Aorta (tissue), 5 donors: ENCODE data around the gene FMNL3. TPM values are rescaled to one million over a fixed set of nuclear protein-coding genes. Genes with fewer than 3 reads are reported as not detected.

Experiments used
- ATAC-seq: fragments of 200-7000 bp; cut with Tn5 transposase; one replicate; pipeline ENCODE4 v1.9.1; 2022; ENCODE audit warnings: moderate library complexity; ENCODE audit not compliant: low FRiP score
- DNase-seq, 2 donors: peaks; one replicate each; pipeline ENCODE4 v3.0.0-alpha.2; 2020
- H3K27ac ChIP-seq, 2 donors: one replicate each; pipeline ENCODE4 v1.5.1; 2013; ENCODE audit warnings: low read length in 2 of 2, mild to moderate bottlenecking in 2 of 2, moderate library complexity in 2 of 2, control low read depth in 1 of 2, inconsistent platforms in 1 of 2, low read depth in 1 of 2
- H3K27me3 ChIP-seq, 2 donors: one replicate each; pipeline ENCODE4 v1.6.1; 2013; ENCODE audit warnings: control low read depth in 1 of 2, low read length in 1 of 2, mild to moderate bottlenecking in 1 of 2, moderate library complexity in 1 of 2; ENCODE audit not compliant: insufficient read depth in 2 of 2, control insufficient read depth in 1 of 2
- H3K36me3 ChIP-seq, 2 donors: one replicate each; pipeline ENCODE4 v1.6.1; 2013; ENCODE audit warnings: control low read depth in 1 of 2, low read length in 1 of 2, mild to moderate bottlenecking in 1 of 2; ENCODE audit not compliant: insufficient read depth in 2 of 2, control insufficient read depth in 1 of 2
- H3K4me1 ChIP-seq, 2 donors: one replicate each; pipeline ENCODE4 v1.6.1; 2013; ENCODE audit warnings: low read length in 2 of 2, control low read depth in 1 of 2, mild to moderate bottlenecking in 1 of 2, moderate library complexity in 1 of 2; ENCODE audit not compliant: insufficient read depth in 2 of 2, control insufficient read depth in 1 of 2
- H3K4me3 ChIP-seq, 2 donors: one replicate each; pipeline ENCODE4 v1.5.1; 2013; ENCODE audit warnings: low read length in 2 of 2, control low read depth in 1 of 2, mild to moderate bottlenecking in 1 of 2
- H3K9me3 ChIP-seq: one replicate; pipeline ENCODE4 v1.6.1; 2013; ENCODE audit warnings: mild to moderate bottlenecking, low read length; ENCODE audit not compliant: control insufficient read depth
- WGBS, 2 donors: extraction: QIAGEN DNeasy Blood & Tissue Kit; methylation state at CpG; one replicate each; pipeline ENCODE4 v1.1.7; 2013; 5-methylcytosine and 5-hydroxymethylcytosine counted together
- intact Hi-C, 2 donors: fragments of 100-400 bp; cut with DNase I; formaldehyde crosslinking; loops; one replicate each; pipeline versions ENCODE4 v1.14.2 to v1.15.0; 2022
- polyA plus RNA-seq, 2 donors: library from polyadenylated mRNA; stranded (reverse); fragments of 200-250 nt; gene quantifications; one replicate each; pipeline ENCODE4 v1.2.3, GENCODE V29; 2013
- total RNA-seq, 2 donors: library from RNA; stranded (reverse); fragmentation: NEBNext Ultra II Directional; extraction: Animal tissue kit (Norgen Biotek cat#: 25700); gene quantifications; one replicate each; pipeline ENCODE4 v1.2.1, GENCODE V29; 2021
- donor health status: healthy with polysubstance abuse.
- donor health status: Bipolar disorder and iron deficiency.
- donor health status: DM: no; HTN: no; CAD: no.
- donor health status: DM: no; HTN: no; CAD: no.
- donor health status: DM: yes; HTN: yes; CAD: no.

FMNL3 gene
- total and polyA plus RNA-seq, 4 donors, result 6.5 to 53.9 (median 20.9) TPM

- H3K27me3 ChIP-seq, result no peaks in the 10 kb centered on the region
- H3K4me3 ChIP-seq, result no peak overlapping the region
- 65 to 67% methylated on average over 3 of the region's 3 CpGs for WGBS, 2 donors
- ATAC-seq (no peak), DNase-seq (no peak)
- H3K4me1 ChIP-seq, result no peaks in the 10 kb centered on the region
- H3K36me3 ChIP-seq, result no peaks in the 10 kb centered on the region
- no peaks in the 10 kb centered on the region for H3K9me3 ChIP-seq
- H3K27ac ChIP-seq, result no peak overlapping the region
- intact Hi-C loops, result no loop called here
Measured at GRCh38 chr12:49627752-49628360, 79.3 kb downstream of the FMNL3 start.

DNA sequence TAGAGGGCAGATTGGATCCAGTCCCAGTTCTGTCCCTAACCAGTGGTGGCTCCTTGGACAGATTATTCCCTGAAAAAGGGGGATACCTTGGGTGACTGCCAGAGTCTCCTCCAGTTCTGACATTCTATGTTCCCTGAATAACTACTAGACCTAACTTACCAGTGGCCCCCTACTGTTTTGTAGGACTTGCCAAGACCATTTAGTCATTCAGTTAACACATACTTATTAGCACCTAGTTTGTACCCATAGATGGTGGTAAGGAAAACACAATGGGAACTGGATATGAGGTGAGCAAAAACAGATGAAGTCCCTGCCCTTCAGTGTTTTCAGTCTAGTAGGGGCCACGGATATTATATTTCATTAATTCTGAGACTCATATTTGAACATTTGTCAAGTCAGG is 80.4 kb downstream of the FMNL3 start:
- Histone ChIP-seq H3K4me1 (no peaks in the 10 kb centered on the region), H3K27ac (no peak overlapping the region), H3K4me3 (no peak overlapping the region), H3K36me3 (no peaks in the 10 kb centered on the region), H3K9me3 (no peaks in the 10 kb centered on the region), H3K27me3 (no peaks in the 10 kb centered on the region)
- ATAC-seq (no peak), DNase-seq (no peak)
- intact Hi-C loops, result no loop called here
- 86 to 90% methylated on average over 1 of the region's 1 CpG for WGBS, 2 donors

DNA sequence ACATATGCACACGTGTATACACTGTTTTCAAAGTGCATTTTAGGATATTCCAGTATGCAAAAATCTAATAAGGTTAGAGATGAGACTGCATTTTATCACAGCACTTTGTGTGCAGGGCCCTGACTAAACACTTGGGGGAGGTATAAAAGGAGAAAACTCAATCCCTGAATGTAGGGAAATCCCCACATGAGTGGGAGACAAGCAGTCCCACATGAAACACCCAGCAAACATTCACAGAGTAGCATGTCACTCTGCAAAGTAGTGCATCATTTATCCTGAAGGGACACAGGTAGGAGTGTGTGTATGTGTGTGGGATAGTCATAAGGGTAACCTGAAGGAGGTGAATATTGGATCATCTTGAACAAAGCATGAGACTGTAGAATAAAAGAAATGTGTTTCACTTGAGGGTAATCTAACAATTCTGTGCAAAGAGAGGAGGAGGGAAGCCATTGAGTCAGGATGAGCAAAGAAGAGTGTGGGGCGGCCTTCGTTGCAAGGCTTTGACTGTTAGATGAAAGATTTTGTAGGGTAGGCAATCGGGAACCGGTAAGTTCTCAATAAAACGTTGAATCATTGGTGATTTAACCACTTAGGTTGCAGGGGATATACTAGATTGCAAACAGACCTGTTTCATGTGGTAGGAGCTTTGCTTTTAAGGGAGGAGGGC is 80.9 kb downstream of the FMNL3 start:
- DNase-seq, result no peak
- Histone ChIP-seq H3K4me1 (no peaks in the 10 kb centered on the region), H3K27me3 (no peaks in the 10 kb centered on the region), H3K27ac (no peak overlapping the region), H3K4me3 (no peak overlapping the region), H3K36me3 (no peaks in the 10 kb centered on the region), H3K9me3 (no peaks in the 10 kb centered on the region)
- WGBS, 2 donors, result 83 to 85% methylated on average over 6 of the region's 6 CpGs
- no peak for ATAC-seq
- intact Hi-C loops, result no loop called here

DNA sequence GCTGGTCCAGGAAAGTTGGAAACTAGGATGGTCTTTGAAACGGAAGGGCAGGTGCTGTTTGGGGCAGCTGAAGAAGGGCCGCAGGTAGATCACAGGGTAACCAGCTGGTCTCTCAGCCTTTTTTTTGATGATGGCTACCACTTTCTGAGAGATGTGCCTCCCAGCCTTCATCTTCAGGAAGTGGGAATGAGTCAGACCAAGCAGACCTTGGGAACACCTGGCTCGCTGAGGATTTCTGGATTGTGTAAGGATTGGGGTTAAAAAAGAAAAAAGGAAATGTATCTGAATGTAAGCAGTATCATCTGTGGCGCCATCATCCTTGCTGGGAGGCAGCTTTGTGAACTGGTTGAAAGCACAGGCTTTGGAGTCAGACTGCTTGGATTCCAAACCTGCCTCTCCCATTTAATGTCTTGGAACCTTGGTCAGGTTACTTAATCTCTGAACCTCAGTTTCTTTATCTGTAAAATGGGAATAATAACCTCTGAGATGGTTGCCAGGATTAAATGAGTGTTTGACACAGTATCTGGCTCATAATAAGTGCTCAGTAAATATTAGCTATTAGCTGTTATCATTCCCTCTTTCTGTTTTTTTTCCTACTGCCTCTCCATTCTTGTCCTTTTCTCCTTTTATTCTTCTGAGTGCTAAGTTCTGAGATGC is 82.2 kb downstream of the FMNL3 start:
- H3K9me3 ChIP-seq, result no peaks in the 10 kb centered on the region
- no peaks in the 10 kb centered on the region for H3K4me1 ChIP-seq
- peak overlapping the region in 1 of 2 donors; percentile 46 for H3K27ac ChIP-seq
- H3K4me3 ChIP-seq, result no peak overlapping the region
- intact Hi-C loops, result no loop called here
- H3K36me3 ChIP-seq, result no peaks in the 10 kb centered on the region
- H3K27me3 ChIP-seq, result no peaks in the 10 kb centered on the region
- 67 to 76% methylated on average over 4 of the region's 4 CpGs for WGBS, 2 donors
- no peak for DNase-seq
- no peak for ATAC-seq

GRCh38 chr12:49623142-49623904 is 83.9 kb downstream of the FMNL3 start, which contains the start of gene PRPF40B:
Gene PRPF40B (plus strand): TSS chr12:49623561. CDS start chr12:49623591, 30 bp downstream.
- no peaks in the 10 kb centered on the region for H3K9me3 ChIP-seq
- H3K4me1 ChIP-seq, result no peaks in the 10 kb centered on the region
- DNase-seq, result peak; percentile 90 to 95
- peak; percentile 93 for ATAC-seq
- H3K27ac ChIP-seq, result peak within 1 kb of the TSS in 1 of 2 donors; percentile 82
- H3K4me3 ChIP-seq, result peak within 1 kb of the TSS; percentile 45 to 75
- 0 to 1% methylated on average over 28 to 76 of the region's 76 CpGs for WGBS, 2 donors
- H3K27me3 ChIP-seq, result no peaks in the 10 kb centered on the region
- no peaks in the 10 kb centered on the region for H3K36me3 ChIP-seq
- intact Hi-C loops, result no loop called here

DNA sequence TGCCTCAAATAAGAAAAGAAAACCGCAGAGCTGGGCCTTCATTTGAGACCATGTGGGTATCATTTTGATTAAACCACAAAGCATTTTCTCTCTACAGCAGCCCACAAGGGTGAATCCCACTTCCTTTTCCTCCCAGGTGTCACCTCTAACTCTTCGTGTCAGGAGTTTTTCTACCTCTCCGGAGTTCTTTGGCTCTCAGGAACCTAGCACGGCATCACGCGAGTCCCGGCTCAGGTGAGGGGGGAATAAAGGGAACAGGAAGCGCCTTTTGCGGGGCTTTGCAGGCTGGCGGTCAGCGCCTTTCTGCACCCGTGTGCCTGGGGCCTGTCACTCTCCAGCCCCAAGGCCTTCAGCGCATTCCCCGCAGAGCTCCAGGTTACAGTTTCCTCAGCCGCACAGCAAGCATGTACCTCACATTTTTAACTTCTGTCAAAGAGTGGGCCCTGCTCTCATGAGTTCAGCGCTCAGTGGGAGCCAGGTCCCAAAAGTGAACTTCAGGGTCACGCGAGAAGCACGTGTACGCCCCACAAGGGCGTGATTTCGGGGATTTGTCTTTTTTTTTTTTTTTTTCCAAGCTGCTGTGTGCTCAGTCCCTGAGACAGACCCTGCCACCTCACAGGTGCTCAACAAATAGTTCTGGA is 84.6 kb downstream of the FMNL3 start:
- WGBS, 2 donors, result 1% methylated on average over 22 of the region's 22 CpGs
- DNase-seq, result no peak
- intact Hi-C loops, result no loop called here

DNA sequence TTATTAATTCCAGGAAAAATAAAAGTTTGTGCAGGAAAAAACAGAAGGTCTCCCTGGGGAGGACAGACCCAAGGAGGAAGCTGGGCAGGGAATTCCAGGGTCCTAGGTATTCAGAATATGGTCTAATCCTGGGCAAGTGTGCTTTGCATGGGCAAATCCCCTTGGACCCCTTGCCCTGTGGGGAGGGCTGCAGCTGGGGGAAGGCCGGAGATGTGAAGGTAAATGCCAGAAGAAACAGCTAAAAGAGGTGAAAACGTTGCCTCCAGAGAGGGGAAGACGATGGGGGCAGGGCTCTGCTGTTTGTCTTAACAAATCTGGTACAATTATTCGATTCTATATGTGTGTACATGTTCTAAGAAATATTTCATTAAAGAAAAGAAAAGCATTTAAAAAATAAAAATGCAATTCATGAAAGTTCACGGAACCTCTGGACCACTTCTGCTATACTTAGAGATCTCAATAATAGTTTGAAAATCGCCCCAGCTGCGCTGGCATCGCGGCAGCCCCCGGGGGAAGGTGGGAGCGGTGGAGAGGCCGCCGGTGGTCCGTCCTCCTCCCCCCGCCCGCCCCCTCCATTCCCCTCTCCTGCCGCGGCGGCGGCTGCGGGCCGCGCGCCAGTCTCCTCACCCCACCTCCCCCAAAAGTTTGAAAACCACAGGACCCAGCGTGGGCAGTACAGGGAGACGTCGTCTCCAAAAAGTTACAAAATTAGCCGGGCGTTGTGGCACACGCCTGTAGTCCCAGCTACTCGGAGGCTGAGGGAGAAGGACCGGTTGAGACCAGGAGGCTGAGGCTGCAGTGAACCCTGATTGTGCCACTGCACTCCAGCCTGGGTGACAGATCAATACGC is 85.3 kb downstream of the FMNL3 start:
- peak overlapping the region; percentile 45 to 75 for H3K4me3 ChIP-seq
- intact Hi-C loops, result no loop called here
- ATAC-seq (peak; percentile 21), DNase-seq (no peak)
- H3K27me3 ChIP-seq, result no peaks in the 10 kb centered on the region
- no peaks in the 10 kb centered on the region for H3K36me3 ChIP-seq
- H3K9me3 ChIP-seq, result no peaks in the 10 kb centered on the region
- no peaks in the 10 kb centered on the region for H3K4me1 ChIP-seq
- WGBS, 2 donors, result 1 to 2% methylated on average over 33 of the region's 33 CpGs
- peak overlapping the region in 1 of 2 donors; percentile 82 for H3K27ac ChIP-seq

More for the DNA sequence above, 84.6 kb downstream of the FMNL3 start:
- Histone ChIP-seq H3K27ac (peak overlapping the region in 1 of 2 donors; percentile 82), H3K4me3 (peak overlapping the region; percentile 45 to 75), H3K4me1 (no peaks in the 10 kb centered on the region), H3K36me3 (no peaks in the 10 kb centered on the region), H3K27me3 (no peaks in the 10 kb centered on the region), H3K9me3 (no peaks in the 10 kb centered on the region)
- peak; percentile 49 for ATAC-seq
